Naive thymus-derived CD4-positive, alpha-beta T cell (primary cell): ENCODE data around the gene GPR26. TPM values are rescaled to one million over a fixed set of nuclear protein-coding genes. Genes with fewer than 3 reads are reported as not detected.

Experiments
- ATAC-seq: fragments of 150-1000 bp; cut with Tn5 transposase; 2 replicates; pipeline ENCODE4 v1.10.0; 2021; ENCODE audit warnings: mild to moderate bottlenecking, moderate library complexity
- CTCF ChIA-PET: fragments of 350-600 bp; sonication (Branson Sonifier 250); formaldehyde crosslinking; loops from one replicate; lab custom pipeline; 2021; ENCODE audit warnings: antibody characterized with exemption; lab: Charles Lee
- POLR2A ChIA-PET: fragments of 350-600 bp; sonication (Branson Sonifier 250); formaldehyde crosslinking; loops from one replicate; lab custom pipeline; 2021; ENCODE audit warnings: antibody characterized with exemption, inconsistent platforms; lab: Charles Lee
- DNase-seq, 9 donors: peaks; one replicate each; pipeline versions ENCODE4 v3.0.0 to v3.0.0-alpha.2; 2020 to 2022; ENCODE audit warnings: mixed read lengths in 1 of 9
- H3K27ac ChIP-seq: one replicate; pipeline ENCODE4 v1.7.0; 2013; ENCODE audit warnings: mild to moderate bottlenecking, low read depth, low read length, moderate library complexity
- H3K27me3 ChIP-seq, 2 donors: one replicate each; pipeline ENCODE4 v1.7.0; 2013; ENCODE audit warnings: low read length in 2 of 2, mild to moderate bottlenecking in 2 of 2, moderate library complexity in 2 of 2; ENCODE audit not compliant: control insufficient read depth in 2 of 2, insufficient read depth in 2 of 2
- H3K36me3 ChIP-seq, 3 experiments: 1 replicate in 2 of 3; 2 replicates in 1 of 3; pipeline ENCODE4 v1.7.0; 2013; ENCODE audit warnings: low read length in 3 of 3, mild to moderate bottlenecking in 3 of 3, moderate library complexity in 1 of 3; ENCODE audit not compliant: insufficient read depth in 3 of 3, control insufficient read depth in 2 of 3
- H3K4me1 ChIP-seq, 2 donors: one replicate each; pipeline ENCODE4 v1.7.0; 2013; ENCODE audit warnings: low read length in 2 of 2, mild to moderate bottlenecking in 2 of 2, moderate library complexity in 1 of 2; ENCODE audit not compliant: control insufficient read depth in 2 of 2, insufficient read depth in 2 of 2
- H3K4me3 ChIP-seq: 2 replicates; pipeline ENCODE4 v1.7.0; 2013; ENCODE audit warnings: mild to moderate bottlenecking, low read length
- H3K9me3 ChIP-seq, 3 experiments: 1 replicate in 2 of 3; 2 replicates in 1 of 3; pipeline ENCODE4 v1.7.0; 2013; ENCODE audit warnings: low read length in 3 of 3; ENCODE audit not compliant: control insufficient read depth in 2 of 3
- H3K27ac Mint-ChIP-seq, 9 donors: one replicate each; pipeline ENCODE4 v1.8.0; 2020 to 2022; ENCODE audit warnings: mixed read lengths in 9 of 9, mild to moderate bottlenecking in 8 of 9, moderate library complexity in 5 of 9, inconsistent platforms in 2 of 9
- H3K27me3 Mint-ChIP-seq, 5 donors: one replicate each; pipeline ENCODE4 v1.8.0; 2021 to 2022; ENCODE audit warnings: mixed read lengths in 5 of 5, mild to moderate bottlenecking in 1 of 5
- H3K36me3 Mint-ChIP-seq, 5 donors: one replicate each; pipeline ENCODE4 v1.8.0; 2020 to 2022; ENCODE audit warnings: mixed read lengths in 5 of 5, mild to moderate bottlenecking in 3 of 5, inconsistent platforms in 1 of 5
- H3K4me1 Mint-ChIP-seq, 7 donors: one replicate each; pipeline ENCODE4 v1.8.0; 2020 to 2022; ENCODE audit warnings: mixed read lengths in 7 of 7, mild to moderate bottlenecking in 3 of 7, inconsistent platforms in 1 of 7
- H3K4me3 Mint-ChIP-seq, 10 donors: one replicate each; pipeline ENCODE4 v1.8.0; 2020 to 2022; ENCODE audit warnings: mild to moderate bottlenecking in 10 of 10, mixed read lengths in 10 of 10, moderate library complexity in 6 of 10, inconsistent platforms in 2 of 10
- H3K9me3 Mint-ChIP-seq, 11 donors: one replicate each; pipeline ENCODE4 v1.8.0; 2020 to 2022; ENCODE audit warnings: mixed read lengths in 11 of 11, mild to moderate bottlenecking in 4 of 11, inconsistent platforms in 1 of 11, moderate library complexity in 1 of 11
- intact Hi-C, 2 donors: fragments of 100-400 bp; cut with micrococcal nuclease; formaldehyde crosslinking; loops; one replicate each; pipeline ENCODE4 v1.15.1; 2023
- polyA plus RNA-seq, 2 donors: library from polyadenylated mRNA; unstranded; fragments of 300-500 nt; fragmentation: Illumina TruSeq; gene quantifications; one replicate each; pipeline ENCODE4 v1.2.3, GENCODE V29; 2021
- total RNA-seq, 6 experiments: library from RNA in 5 of 6; stranded (reverse) in 5 of 6; gene quantifications; 1 replicate in 5 of 6; 2 replicates in 1 of 6; pipeline ENCODE4 v1.2.3 and lab custom pipeline; 2021 to 2026

The GPR26 gene
- total and polyA plus RNA-seq, 7 experiments from 2014 or later = not detected

DNA sequence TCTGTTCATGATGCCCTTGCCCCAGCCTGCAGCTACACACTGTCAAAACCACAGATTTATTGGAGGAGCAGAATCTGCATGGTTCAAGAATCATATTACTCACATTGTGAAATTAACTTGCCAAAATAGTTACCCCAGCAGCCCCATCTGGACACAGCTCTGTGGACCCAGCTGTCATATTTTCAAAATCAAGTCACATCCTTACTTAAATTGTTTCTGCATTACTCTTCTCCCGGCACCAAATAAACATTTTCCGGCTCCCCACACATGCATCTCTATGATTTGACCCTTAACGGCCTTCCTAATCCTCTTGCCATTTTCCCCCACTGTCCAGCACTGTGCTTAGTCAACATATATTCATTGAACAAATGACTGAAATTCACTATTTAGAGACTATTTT lies 43.8 kb upstream of the GPR26 start:
- ATAC-seq = no peak
- Histone ChIP-seq H3K4me3 (no peak overlapping the region), H3K4me1 (no peaks in the 10 kb centered on the region), H3K27ac (no peak overlapping the region), H3K36me3 (no peaks in the 10 kb centered on the region), H3K27me3 (peaks cover 0 to 3% of the 10 kb centered on the region in 2 donors), H3K9me3 (no peaks in the 10 kb centered on the region)
- Mint-ChIP-seq H3K27ac (no peak overlapping the region), H3K4me1 (no peaks in the 10 kb centered on the region), H3K9me3 (peaks cover 0 to 12% (median 1%) of the 10 kb centered on the region in 11 donors), H3K27me3 (peaks cover 0 to 29% (median 5%) of the 10 kb centered on the region in 5 donors), H3K36me3 (no peaks in the 10 kb centered on the region), H3K4me3 (no peak overlapping the region)
- CTCF ChIA-PET = no interaction called here
- intact Hi-C loops = no loop called here
- DNase-seq = no peak
- POLR2A ChIA-PET = no interaction called here

GRCh38 chr10:123624086-123624485 lies 42.1 kb upstream of the GPR26 start:
- Mint-ChIP-seq H3K4me1 (no peaks in the 10 kb centered on the region), H3K9me3 (peaks cover 0 to 10% (median 1%) of the 10 kb centered on the region in 11 donors), H3K4me3 (no peak overlapping the region), H3K27me3 (peaks cover 0 to 25% (median 5%) of the 10 kb centered on the region in 5 donors), H3K27ac (no peak overlapping the region), H3K36me3 (no peaks in the 10 kb centered on the region)
- ChIA-PET CTCF (no interaction called here), POLR2A (no interaction called here)
- Histone ChIP-seq H3K9me3 (no peaks in the 10 kb centered on the region), H3K27ac (no peak overlapping the region), H3K4me3 (no peak overlapping the region), H3K27me3 (peaks cover 0 to 3% of the 10 kb centered on the region in 2 donors), H3K4me1 (no peaks in the 10 kb centered on the region), H3K36me3 (no peaks in the 10 kb centered on the region)
- DNase-seq (no peak), ATAC-seq (no peak)
- intact Hi-C loops = no loop called here

DNA sequence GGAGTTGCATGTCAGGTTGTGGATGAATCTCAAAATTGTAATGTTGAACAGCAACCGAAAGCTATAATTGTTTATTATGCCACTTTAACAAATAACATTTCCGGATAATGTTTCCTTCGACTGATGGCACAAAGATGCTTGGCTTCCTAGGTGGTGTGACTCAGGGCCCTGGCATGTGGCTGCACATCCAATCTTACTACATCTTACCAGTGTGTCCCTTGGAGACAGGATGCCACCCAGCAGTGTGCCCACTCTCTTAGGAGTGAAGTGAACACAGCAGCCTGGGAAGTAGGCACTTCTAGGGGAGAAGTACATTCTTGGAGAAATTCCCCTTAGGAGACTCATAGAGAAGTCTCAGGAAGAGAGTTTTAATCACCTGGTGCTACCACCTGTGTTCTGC lies 33.0 kb upstream of the GPR26 start:
- Histone ChIP-seq H3K36me3 (no peaks in the 10 kb centered on the region), H3K4me3 (no peak overlapping the region), H3K27ac (no peak overlapping the region), H3K4me1 (no peaks in the 10 kb centered on the region), H3K27me3 (no peaks in the 10 kb centered on the region), H3K9me3 (no peaks in the 10 kb centered on the region)
- H3K27ac Mint-ChIP-seq = no peak overlapping the region
- H3K27me3 Mint-ChIP-seq = peaks cover 0 to 42% (median 20%) of the 10 kb centered on the region in 5 donors
- CTCF ChIA-PET = no interaction called here
- POLR2A ChIA-PET = no interaction called here
- ATAC-seq (no peak), DNase-seq (no peak)
- intact Hi-C loops = no loop called here
- no peaks in the 10 kb centered on the region for H3K36me3 Mint-ChIP-seq
- no peaks in the 10 kb centered on the region for H3K4me1 Mint-ChIP-seq
- peaks cover 0 to 11% (median 5%) of the 10 kb centered on the region in 11 donors for H3K9me3 Mint-ChIP-seq
- H3K4me3 Mint-ChIP-seq = no peak overlapping the region

GRCh38 chr10:123633636-123634035 lies 32.5 kb upstream of the GPR26 start:
- no peaks in the 10 kb centered on the region for H3K4me1 Mint-ChIP-seq
- H3K36me3 Mint-ChIP-seq = no peaks in the 10 kb centered on the region
- CTCF ChIA-PET = no interaction called here
- Histone ChIP-seq H3K27me3 (no peaks in the 10 kb centered on the region), H3K4me1 (no peaks in the 10 kb centered on the region), H3K9me3 (no peaks in the 10 kb centered on the region), H3K4me3 (no peak overlapping the region), H3K27ac (no peak overlapping the region), H3K36me3 (no peaks in the 10 kb centered on the region)
- POLR2A ChIA-PET = no interaction called here
- DNase-seq = no peak
- H3K27me3 Mint-ChIP-seq = peaks cover 0 to 41% (median 23%) of the 10 kb centered on the region in 5 donors
- H3K9me3 Mint-ChIP-seq = peaks cover 0 to 11% (median 5%) of the 10 kb centered on the region in 11 donors
- intact Hi-C loops = no loop called here
- no peak for ATAC-seq
- no peak overlapping the region for H3K27ac Mint-ChIP-seq
- H3K4me3 Mint-ChIP-seq = no peak overlapping the region

DNA sequence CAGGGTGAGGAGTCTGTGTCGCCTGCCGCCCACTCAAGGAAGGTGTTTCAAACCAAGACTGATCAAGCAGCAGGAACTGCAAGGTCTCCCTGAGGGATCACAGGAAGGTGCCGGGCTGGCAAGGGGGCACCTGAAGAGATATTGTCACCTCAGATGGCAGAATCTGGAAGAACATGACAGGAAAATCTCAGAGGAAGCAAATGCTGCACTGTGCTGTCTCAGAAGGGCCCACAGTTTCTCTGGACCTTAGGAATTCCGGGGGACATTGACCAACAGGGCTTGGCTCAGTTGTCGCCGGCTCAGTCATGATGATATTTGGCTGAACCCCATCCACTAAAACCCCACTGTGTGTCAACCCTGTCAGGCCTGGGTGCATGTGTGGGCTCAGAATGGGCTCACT lies 31.9 kb upstream of the GPR26 start:
- Mint-ChIP-seq H3K4me1 (no peaks in the 10 kb centered on the region), H3K27ac (no peak overlapping the region), H3K9me3 (peaks cover 0 to 8% (median 5%) of the 10 kb centered on the region in 11 donors), H3K36me3 (no peaks in the 10 kb centered on the region), H3K4me3 (no peak overlapping the region), H3K27me3 (peaks cover 0 to 36% (median 29%) of the 10 kb centered on the region in 5 donors)
- Histone ChIP-seq H3K27me3 (no peaks in the 10 kb centered on the region), H3K9me3 (no peaks in the 10 kb centered on the region), H3K36me3 (no peaks in the 10 kb centered on the region), H3K27ac (no peak overlapping the region), H3K4me3 (no peak overlapping the region), H3K4me1 (no peaks in the 10 kb centered on the region)
- POLR2A ChIA-PET = no interaction called here
- CTCF ChIA-PET = no interaction called here
- DNase-seq (no peak), ATAC-seq (no peak)
- intact Hi-C loops = no loop called here

DNA sequence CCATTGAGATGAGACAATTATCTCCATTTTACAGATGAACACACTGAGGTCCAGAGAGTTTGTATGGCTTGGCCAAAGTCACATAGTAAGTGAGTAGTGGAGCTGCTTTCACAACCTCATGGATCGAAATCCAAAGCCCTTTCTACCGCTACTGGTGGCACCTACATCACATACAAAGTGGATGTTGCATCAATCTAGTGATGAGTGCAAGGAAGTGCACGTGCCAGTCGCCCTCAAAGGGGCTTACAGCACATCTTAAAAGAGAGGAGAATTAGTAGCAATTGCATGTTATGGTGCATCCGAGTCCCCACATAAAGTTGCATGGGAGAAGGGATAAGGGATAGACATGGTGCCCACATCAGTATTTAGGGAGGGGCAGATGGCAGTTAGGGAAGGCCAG lies 31.0 kb upstream of the GPR26 start:
- H3K27ac Mint-ChIP-seq = no peak overlapping the region
- no peak overlapping the region for H3K4me3 ChIP-seq
- H3K27me3 ChIP-seq = no peaks in the 10 kb centered on the region
- DNase-seq = no peak
- H3K9me3 Mint-ChIP-seq = peaks cover 0 to 6% (median 4%) of the 10 kb centered on the region in 11 donors
- ATAC-seq = no peak
- no peak overlapping the region for H3K4me3 Mint-ChIP-seq
- ChIA-PET POLR2A (no interaction called here), CTCF (no interaction called here)
- H3K36me3 ChIP-seq = no peaks in the 10 kb centered on the region
- H3K27ac ChIP-seq = no peak overlapping the region
- no peaks in the 10 kb centered on the region for H3K4me1 ChIP-seq
- no peaks in the 10 kb centered on the region for H3K36me3 Mint-ChIP-seq
- no peaks in the 10 kb centered on the region for H3K9me3 ChIP-seq
- intact Hi-C loops = no loop called here
- H3K27me3 Mint-ChIP-seq = peaks cover 0 to 36% (median 34%) of the 10 kb centered on the region in 5 donors
- H3K4me1 Mint-ChIP-seq = no peaks in the 10 kb centered on the region

DNA sequence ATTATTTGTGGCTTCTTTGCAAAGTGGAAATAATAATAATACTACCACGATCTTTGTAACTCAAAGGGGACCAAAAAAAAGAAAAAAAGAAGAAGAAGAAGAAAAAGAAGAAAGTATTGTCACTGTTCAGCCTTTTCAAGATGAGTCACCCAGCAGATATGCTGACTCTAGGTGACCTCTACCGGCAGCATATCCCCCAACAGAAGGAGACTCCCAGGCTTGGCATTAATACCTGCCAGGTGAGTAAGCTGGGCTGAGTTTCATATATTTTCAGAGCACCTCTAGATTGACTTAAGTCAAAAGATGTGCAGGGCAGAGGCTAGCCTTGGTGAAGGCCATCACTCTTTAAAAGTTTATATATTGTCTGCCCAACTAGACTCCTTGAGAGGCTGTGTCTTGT lies 30.4 kb upstream of the GPR26 start:
- ChIA-PET POLR2A (no interaction called here), CTCF (no interaction called here)
- H3K27ac Mint-ChIP-seq = no peak overlapping the region
- no peak overlapping the region for H3K27ac ChIP-seq
- H3K4me3 Mint-ChIP-seq = no peak overlapping the region
- H3K27me3 Mint-ChIP-seq = peaks cover 0 to 42% (median 39%) of the 10 kb centered on the region in 5 donors
- no peaks in the 10 kb centered on the region for H3K9me3 ChIP-seq
- no peaks in the 10 kb centered on the region for H3K27me3 ChIP-seq
- peaks cover 0 to 6% (median 4%) of the 10 kb centered on the region in 11 donors for H3K9me3 Mint-ChIP-seq
- no peaks in the 10 kb centered on the region for H3K36me3 Mint-ChIP-seq
- DNase-seq = no peak
- no peak overlapping the region for H3K4me3 ChIP-seq
- no peak for ATAC-seq
- no peaks in the 10 kb centered on the region for H3K4me1 Mint-ChIP-seq
- intact Hi-C loops = no loop called here
- H3K4me1 ChIP-seq = no peaks in the 10 kb centered on the region
- no peaks in the 10 kb centered on the region for H3K36me3 ChIP-seq
